ENCODE data around the gene BIRC5.

The BIRC5 gene

GRCh38 chr17:78255029-78255656, 41.1 kb downstream of the BIRC5 start:
- DNase-seq (ENCODE audit: low read depth in 2 of 3, low spot score in 2 of 3): no peak

- DNase-seq (ENCODE audit: low read depth in 2 of 3, low spot score in 2 of 3): no peak
These were observed 42.1 kb downstream of the BIRC5 start for GRCh38 chr17:78255953-78256706.

- no peak for DNase-seq (ENCODE audit: low read depth in 2 of 3, low spot score in 2 of 3)
These were observed 42.9 kb downstream of the BIRC5 start for GRCh38 chr17:78256707-78257591.

- no peak for DNase-seq (ENCODE audit: low read depth in 2 of 3, low spot score in 2 of 3)
These were observed 43.8 kb downstream of the BIRC5 start for GRCh38 chr17:78257810-78258322.

- DNase-seq (ENCODE audit: low read depth in 2 of 3, low spot score in 2 of 3): peak in 2 of 3 experiments; percentile 23 to 52
These were observed 44.5 kb downstream of the BIRC5 start for GRCh38 chr17:78258323-78259191.

GRCh38 chr17:78259192-78259554, 45.1 kb downstream of the BIRC5 start:
- no peak for DNase-seq (ENCODE audit: low read depth in 2 of 3, low spot score in 2 of 3)

- DNase-seq (ENCODE audit: low read depth in 2 of 3, low spot score in 2 of 3): no peak
These were observed 49.1 kb downstream of the BIRC5 start for GRCh38 chr17:78263063-78263735.

- DNase-seq (ENCODE audit: low read depth in 2 of 3, low spot score in 2 of 3): no peak
These were observed 49.8 kb downstream of the BIRC5 start for GRCh38 chr17:78263736-78264340.

GRCh38 chr17:78264590-78264989, 50.5 kb downstream of the BIRC5 start:
- DNase-seq (ENCODE audit: low read depth in 2 of 3, low spot score in 2 of 3): no peak

GRCh38 chr17:78265121-78265520, 51.1 kb downstream of the BIRC5 start:
- DNase-seq (ENCODE audit: low read depth in 2 of 3, low spot score in 2 of 3): no peak

- no peak for DNase-seq (ENCODE audit: low read depth in 2 of 3, low spot score in 2 of 3)
These were observed 52.2 kb downstream of the BIRC5 start for GRCh38 chr17:78266231-78266631.

- DNase-seq (ENCODE audit: low read depth in 2 of 3, low spot score in 2 of 3): no peak
These were observed 52.7 kb downstream of the BIRC5 start for GRCh38 chr17:78266771-78267170.

GRCh38 chr17:78267253-78268073, 53.4 kb downstream of the BIRC5 start:
- no peak for DNase-seq (ENCODE audit: low read depth in 2 of 3, low spot score in 2 of 3)

GRCh38 chr17:78268191-78268874, 54.3 kb downstream of the BIRC5 start:
- DNase-seq (ENCODE audit: low read depth in 2 of 3, low spot score in 2 of 3): no peak

GRCh38 chr17:78268951-78269905, 55.2 kb downstream of the BIRC5 start:
- DNase-seq (ENCODE audit: low read depth in 2 of 3, low spot score in 2 of 3): no peak

GRCh38 chr17:78269955-78270381, 55.9 kb downstream of the BIRC5 start:
- DNase-seq (ENCODE audit: low read depth in 2 of 3, low spot score in 2 of 3): no peak

All from activated CD8-positive, alpha-beta memory T cell treated with anti-CD3 and anti-CD28 coated beads for 48 hours (primary cell).